Stimulated activated CD4-positive, alpha-beta T cell treated with anti-CD3 and anti-CD28 coated beads, TNF-alpha, amount 100 ng/mL, for 24 hours (primary cell): Measurements from ENCODE around the gene IL25.

Source experiments
- DNase-seq, 3 experiments: peaks; one replicate each; pipeline ENCODE4 v3.0.0-alpha.2; 2020; ENCODE audit warnings: low read depth in 3 of 3

The IL25 gene

DNA sequence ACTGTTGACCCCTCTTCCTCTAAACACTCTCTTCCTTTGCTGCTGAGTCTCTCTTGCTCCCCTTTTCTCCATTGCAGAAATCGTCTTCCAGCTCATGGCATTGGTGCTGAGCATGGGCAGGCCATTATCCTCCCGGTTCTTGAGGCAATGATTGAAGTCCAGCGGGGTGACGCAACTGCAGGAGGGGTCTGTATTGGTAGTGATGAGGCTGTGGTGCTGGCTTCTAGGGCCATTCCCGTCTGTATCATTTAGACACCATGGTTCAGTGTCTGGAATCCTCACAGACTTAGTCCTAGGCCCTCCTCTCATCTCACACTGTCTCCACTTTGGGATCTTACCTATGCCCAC, 19.2 kb upstream of the IL25 start:
- no peak for DNase-seq

DNA sequence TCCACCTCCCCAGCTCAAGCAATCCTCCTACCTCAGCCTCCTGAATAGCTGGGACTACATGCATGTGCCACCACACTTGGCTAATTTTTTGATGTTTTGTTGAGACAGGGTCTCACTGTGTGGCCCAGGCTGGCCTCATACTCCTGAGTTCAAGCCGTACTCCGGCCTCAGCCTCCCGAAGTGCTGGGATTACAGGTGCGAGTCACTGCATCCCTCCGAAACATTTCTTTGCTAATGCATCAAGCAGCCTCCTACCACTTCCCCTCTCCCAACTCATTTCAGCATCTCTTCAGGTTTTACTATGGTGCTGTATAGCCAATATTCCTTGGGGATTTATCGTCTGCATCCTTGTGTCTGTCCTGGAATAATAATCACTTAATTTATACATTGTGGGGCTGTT, 17.6 kb upstream of the IL25 start:
- DNase-seq = no peak

DNA sequence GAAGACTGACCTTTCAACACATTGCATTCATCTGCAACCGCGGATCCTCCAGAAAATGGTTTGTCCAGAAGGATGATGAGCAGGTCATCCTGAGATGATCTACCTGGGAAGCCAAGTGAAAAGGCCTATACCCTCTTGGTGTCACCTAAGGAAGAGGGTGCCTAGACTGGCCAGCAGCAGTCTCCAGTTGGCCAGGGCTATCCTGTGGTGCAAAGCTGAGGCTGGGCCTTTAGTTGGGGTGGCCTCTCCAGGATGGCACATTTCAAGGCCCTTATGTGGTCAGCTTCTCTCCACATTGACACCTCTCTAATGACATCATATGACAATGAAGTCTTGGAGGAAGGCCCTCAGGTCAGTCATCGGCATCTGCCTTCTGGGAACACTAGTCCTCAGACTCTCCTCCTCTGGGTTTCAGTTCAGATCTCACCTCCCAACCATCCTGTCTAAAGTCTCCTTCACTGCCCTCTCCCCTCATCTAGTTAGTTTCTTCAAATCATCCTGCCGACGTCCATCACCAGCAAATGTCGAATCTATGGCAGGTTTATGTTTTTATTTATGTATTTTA, 16.7 kb upstream of the IL25 start:
- DNase-seq = no peak

DNA sequence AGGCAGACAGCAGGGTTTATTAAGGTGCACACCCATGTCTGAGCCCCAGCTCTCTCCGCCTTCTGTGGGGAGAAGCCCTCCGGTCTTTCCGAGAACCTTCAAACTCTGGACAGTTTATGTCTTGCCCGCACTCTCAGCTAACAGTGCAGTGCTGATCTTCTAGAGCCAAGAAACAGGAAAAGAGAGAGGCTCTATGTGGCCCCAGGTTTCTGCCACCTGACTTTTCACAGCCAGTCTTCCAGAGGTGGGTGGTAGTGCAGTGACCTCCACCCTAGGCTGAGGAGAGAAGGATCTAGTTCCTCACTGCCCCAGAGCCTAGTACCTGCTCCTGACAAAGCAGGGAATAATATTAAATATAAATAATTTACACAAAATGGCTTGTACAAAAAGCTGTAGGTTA, 15.9 kb upstream of the IL25 start:
- no peak for DNase-seq

DNA sequence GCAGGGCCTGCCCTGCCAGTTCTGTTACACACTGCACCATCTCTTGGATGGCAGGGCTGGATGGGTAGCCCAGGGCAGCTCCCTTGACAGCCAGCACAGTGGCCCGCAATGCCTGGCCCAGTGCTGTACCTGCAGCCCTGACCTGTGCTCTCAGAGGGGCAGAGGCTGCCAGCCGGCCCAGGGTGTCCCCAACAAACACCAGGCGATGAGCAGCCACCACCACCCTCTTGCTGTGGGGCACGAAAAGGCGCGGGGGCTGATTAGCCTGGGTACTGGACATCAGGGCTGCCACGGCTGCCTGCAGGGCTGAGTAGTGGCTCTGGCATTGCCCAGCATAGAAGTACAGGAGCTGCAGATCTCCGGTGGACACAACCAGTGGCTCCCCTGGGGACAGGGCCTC, 15.3 kb upstream of the IL25 start:
- no peak for DNase-seq

DNA sequence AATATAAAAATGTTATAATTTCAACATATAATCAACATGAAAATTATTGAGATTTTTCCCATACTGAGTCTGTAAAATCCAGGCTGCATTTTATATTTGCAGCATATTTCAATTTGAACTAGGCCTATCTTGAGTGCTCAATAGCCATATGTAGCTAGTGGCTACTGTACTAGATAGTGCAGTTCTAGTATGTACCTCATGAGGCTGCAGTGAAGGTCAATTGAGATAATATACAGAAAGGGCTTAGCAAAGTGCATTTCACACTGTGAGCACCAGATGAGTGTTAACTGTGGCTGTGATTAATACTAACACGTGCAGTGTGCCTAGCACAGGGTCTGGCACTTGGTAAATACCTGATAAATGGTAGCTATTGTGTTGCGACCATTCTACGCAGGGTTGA, 14.6 kb upstream of the IL25 start:
- no peak for DNase-seq

DNA sequence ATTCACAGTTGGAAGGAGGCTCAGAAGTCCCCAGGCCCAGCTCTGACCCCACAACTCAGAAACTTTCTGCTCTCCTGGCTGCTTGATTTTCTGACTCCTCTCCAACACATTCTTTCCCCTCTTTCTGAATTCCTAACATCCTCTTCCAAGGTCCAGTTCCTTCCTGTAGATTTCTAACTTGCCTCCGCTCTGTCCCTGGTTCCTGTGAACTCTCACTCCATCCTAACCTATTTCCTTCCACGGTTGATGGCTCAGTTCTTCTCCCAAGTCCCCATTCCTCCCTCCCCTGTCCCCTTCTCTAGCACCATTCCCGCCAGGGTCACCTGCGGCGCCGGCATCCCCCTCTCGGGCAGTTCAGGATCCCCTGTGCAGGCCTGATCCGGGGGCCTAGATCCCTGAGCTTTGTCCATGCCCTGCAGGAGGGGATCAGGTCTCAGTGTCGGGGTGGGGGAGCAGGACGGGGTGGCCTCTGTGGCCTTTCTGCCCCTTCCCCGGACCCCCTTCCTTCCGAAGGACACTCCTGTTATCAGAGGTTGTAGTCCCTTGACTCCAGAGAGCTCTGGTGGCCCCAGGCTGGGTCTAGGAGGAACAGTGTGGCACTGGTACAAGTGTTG, 13.9 kb upstream of the IL25 start:
- no peak for DNase-seq

DNA sequence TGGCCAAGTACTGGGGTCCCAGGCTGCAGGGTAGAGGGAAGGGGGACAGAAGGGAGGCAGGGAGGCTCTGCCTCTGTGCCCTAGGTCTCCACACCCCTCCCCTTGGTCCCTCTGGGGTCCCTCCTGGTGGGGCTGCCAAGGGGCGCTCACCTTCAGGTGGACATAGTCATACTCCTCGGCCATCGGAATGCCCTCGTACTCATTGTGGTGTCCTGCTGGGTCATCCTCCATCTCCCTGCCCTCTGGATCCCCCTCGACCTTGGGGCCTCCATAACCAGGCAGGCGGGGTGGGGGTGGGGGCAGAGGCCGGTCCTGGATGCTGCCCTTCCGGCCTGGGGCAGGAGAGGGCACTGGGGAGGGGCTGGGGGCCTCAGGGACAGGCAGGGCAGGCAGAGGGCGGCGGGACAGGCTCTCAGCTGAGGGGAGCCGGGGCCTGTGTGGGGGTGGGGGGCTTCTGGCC, 13.4 kb upstream of the IL25 start:
- DNase-seq = no peak

DNA sequence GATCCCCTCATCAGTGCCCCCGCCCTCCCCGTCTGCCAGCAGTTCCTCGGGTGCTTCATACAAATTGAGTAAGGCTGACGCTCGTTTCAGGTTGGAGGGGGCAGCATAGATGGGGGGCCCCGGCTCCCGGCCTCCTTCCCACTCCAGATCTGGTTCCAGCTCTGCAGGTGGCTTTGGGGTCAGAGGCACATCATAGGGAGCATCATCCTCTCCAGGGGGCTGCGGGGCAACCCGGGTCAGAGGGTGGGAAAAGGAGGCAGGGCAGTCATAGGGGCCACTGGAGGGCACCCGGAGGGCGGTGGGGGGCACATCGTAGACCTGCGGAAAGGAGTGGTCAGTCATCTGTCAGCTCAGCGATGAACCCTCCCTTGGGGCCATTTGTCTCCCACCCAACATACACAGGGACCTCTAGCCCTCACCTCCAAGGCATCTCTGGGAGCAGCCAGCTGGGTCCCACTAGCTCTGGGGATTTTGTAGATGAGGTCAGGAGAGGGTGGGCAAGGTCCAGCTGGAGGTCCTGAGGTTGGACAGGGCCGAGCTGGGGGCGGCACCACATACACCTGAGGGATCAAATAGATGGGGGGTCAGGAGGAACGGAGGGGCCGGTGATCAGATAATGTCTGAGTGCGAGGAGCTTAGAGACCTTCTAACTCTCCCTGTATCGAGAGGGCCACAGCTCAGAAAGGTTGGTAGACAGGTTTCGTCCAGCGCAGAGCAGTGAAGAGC, 12.7 kb upstream of the IL25 start:
- no peak for DNase-seq

DNA sequence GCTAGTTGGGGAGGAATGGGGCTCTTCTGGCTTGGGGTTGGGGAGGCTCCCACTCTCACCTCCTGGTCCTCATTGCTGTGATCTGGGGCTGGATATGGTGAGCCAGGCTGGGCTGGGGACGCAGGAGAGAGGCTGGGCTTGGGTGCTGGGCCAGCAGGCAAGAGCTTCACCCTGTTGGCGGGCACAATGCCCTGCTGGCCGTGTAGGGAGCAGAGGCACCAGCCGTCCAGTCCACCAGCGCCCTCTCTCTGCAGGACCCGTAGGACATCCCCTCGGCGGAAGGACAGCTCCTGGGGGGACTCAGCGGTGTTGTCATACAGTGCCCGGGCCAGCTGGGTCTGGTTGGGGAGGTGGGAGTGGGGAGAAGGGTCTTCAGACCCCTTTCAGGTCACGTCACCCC, 12.1 kb upstream of the IL25 start:
- no peak for DNase-seq

DNA sequence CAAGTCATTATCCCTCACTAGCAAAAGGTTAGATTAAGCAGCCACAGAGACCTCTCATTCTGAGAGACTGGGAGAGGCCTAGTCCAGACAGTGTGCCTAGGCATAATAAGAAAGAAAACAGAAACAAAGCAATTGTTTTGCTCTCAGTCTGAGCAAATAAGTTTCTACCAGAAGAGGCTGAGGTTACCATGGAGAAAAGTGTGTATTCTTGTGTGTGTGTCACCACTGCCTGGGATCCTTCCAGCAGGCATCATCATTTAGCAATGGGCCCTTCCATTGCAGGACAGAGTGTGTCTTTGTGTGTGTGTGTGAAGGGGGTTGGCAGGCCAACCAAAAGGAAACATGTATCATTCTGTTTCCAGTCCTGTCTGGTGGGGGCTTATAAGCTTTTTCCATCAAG, 11.3 kb upstream of the IL25 start:
- DNase-seq = no peak

DNA sequence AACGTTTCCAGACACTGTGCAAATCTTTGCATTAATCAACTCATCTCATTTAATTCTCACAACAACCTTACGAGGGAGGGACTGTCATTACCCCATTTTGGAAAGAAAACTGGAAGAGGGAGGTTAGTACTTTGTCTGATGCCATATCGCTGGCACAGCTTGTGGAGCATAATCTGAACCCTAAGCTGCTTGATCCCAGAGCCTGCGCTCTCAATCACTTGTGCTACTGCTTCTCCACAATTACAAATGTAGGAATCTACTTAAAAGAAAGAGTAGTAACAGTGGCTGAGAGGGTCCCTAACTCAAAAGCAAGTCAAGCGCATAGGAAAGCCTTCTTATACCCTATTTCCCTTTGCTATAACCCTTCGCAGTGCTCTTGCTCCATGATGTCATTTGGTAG, 10.8 kb upstream of the IL25 start:
- DNase-seq = no peak

DNA sequence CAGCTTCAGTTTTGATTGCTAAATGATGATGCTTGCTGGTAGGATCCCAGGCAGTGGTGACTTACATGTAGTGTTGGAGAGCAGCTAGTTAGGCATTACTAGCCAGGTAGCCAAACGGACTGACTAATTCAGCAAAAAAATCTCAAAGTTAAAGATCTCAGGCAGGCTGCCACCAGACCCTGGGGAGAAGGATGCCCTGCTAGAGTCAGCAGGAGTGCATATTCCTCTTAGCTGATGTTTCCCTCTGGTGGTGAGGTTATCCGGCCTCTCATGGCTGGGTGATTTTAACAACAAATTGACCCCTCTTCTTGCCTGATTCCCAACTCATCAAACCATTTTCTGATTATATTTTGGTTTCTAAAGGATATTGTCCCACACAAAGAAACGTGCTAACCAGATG, 10.4 kb upstream of the IL25 start:
- no peak for DNase-seq

DNA sequence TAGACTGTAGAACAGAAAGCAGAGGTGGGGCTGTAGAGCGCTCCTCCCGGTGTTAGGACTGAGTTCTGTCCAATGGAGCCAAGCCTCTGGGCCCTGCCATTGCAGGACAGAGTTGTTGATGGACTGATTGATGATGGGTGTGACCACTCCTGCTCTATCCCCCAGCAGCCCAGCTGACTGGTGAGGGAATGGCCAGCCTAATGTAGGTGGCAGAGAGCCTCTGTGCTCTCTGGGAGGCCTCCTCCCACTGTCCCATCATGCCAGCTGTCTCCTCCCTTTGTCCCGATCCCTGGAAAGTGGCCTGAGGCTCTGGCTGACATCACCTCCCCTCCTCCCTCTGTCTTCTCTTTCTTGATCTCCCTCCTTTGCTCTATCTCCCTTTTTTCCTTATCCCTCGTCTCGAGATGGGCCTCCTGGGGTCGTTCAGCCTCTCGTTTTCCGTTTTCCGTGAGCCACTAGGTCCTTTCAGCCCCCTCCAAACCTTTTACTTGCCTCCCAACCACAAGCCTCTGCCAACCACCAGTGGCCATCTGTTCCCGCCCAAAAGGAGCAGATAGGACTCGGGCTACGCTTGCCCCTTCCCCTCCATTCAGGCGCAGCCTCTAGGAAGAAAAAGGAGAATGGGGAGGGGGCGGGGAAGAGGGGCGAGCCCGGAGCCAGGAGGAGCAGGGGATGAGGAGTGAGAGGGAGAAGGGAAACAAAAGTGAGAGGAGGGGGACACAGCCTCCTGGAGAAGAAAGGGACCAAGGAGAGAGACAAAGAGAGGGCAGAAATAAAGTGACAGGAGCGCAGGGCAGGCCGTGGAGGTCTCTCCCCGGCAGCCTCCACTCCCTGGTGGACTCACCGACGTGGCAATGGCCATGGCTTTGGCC, 8.2 kb upstream of the IL25 start:
- no peak for DNase-seq

DNA sequence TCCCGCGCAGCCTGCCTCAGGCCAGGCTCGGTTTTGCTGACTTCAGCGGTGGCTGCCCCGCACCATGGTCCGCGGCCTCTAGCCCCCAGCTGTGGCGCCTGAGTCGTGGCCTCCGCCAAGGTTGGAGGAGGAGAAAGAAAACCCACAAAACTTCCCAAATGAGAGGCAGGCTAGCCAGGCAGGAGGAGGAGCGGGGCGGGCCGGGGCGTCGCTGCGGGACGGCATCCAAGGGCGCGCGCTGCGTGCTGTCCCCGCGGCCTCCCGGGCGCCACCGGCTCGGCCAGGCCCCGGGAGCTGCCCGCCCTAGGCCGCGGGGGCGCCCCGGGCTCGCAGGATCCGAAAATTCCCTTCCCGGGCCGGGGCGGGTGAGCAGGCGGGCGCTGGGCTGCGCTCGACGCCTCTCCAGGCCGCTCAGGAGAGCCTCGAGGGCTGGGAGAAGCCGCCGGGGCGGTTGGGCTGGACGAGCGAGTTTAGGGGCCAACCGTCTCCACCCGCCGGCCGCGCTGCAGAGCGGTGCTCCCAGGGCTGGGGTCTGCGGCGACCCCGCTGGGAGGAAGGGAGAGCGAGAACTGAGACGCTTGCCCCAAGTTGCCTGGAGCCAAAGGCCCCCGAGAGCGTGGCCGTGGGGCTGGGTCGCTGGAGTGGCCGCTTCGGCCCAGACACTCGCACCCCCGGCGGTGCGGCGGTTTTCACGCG, 7.4 kb upstream of the IL25 start, which contains the start of gene EFS:
TSS of gene EFS (minus strand) at position 137 of the 696 bp plus-strand sequence. CDS start 147 bp downstream, outside the sequence.
- no peak for DNase-seq

DNA sequence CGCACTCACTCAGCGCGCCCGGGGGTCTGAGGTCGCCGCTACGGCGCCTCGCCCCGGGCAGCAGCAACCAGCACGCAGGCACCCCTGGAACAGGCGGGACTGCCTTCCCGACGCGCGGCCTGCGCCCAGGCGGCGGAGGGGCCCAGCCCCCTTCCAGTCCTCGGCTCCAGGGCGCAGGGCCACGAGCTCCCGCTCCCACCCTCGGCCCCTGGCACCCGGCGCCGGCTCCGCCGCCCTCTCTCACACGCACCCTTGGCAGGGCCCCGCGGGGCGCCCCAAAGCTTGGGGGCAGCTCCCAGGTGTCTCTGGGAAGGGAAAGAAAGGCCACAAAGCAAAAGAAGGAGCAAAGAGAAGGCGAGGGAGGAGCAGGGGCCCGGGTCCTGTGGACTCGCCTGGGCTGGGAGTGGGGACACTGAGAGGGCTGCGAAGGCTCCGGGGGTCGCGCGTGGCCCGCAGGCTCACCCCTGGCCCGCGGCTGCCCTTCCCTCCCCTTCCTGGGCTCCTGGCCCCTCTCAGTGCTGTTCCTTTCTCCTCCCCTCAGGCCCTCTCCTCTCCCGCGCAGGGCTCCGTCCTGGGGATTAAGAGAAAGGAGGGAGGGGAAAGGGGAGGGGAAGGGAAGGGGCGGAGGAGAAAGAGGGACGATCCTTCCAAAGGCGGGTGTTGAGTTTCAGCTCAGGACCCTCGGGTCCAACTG, 6.7 kb upstream of the IL25 start:
- no peak for DNase-seq

DNA sequence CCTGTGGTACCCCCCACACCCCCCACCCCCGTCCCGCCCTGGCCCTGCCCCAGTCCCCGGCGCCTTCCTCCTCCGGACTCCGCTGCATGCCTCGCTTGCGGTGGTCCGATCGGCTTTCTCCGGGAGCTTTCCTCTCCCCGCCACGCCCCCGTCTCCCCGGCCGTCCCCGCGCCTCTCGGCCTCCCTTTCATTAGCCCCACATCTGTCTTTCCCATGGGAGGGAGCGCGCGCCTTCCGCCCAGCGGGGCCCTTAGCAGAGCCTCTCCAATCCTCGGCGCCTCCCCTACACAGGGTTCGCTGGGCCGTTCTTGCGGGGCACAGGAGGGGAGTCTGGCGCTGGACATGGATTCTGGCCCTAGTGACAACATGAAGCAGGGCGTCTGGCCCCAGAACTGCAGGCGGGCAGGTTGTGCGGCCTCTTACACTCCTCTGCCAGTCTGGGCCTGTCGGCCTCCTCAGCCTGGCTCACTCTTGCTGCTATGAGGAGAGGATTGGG, 6.1 kb upstream of the IL25 start:
- DNase-seq = no peak

DNA sequence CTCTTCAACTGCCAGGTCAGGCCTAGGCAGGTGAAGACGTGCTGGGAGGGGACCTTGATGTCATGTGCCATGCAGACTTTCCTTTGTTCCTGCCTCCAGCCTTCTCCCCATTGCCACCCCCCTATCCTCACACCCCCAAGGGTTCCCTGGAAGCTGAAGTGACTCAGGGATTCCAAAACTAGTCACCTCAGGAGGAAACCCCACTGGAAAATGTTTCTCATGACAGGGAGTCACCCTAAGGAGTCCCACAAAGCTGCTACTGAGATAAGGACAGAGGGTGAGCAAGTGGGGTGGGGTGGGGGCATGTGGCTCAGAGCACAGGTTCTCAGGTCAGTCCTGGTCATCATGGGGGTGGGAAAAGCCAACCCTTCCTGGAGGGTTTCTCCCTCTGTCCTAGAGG, 2.4 kb upstream of the IL25 start:
- DNase-seq = no peak

DNA sequence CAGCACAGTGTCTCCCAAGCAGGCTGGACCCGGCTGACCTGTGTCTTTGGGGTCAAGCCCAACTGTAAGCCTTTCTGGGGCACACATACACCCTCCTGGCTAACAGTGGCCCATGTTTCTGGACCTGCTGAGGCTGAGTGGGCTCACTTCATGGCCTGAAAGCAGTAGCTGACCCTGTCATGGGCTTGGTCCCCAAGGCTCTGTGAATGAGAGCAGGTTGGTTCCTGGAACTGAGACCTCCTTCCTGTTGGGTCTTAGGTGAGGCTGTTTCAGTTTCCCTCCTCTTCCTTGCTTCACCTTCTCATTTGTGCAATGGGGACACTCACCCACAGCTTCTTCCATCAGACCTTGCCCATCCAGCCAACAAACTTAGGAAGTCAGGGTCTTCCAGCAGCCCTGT, 744 bp upstream of the IL25 start:
- DNase-seq = no peak

DNA sequence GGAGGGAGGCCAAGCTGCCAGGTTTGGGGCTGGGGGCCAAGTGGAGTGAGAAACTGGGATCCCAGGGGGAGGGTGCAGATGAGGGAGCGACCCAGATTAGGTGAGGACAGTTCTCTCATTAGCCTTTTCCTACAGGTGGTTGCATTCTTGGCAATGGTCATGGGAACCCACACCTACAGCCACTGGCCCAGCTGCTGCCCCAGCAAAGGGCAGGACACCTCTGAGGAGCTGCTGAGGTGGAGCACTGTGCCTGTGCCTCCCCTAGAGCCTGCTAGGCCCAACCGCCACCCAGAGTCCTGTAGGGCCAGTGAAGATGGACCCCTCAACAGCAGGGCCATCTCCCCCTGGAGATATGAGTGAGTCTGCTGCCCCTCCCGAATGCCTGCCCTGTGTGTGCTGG, 432 bp downstream of the IL25 start:
- DNase-seq = no peak
